Skin of body (tissue), 2 donors: ENCODE results near the gene ITGB2. TPM values are rescaled to one million over a fixed set of nuclear protein-coding genes. Genes with fewer than 3 reads are reported as not detected.
"Not testable (repeated sequence)": the region's sequence is repeated elsewhere in the genome, so short reads cannot be mapped to it uniquely, and the experiment has no call there.

Experiments used
- DNase-seq: peaks from one replicate; lab custom pipeline; 2025; lab: John Stamatoyannopoulos, UW
- total RNA-seq: library from RNA; depleted of rRNA; stranded (reverse); fragments of >200 nt; gene quantifications from one replicate; pipeline ENCODE4 v1.2.3, GENCODE V29; 2014

The ITGB2 gene
- total RNA-seq, 1 donor from 2014 or later, result 22.5 TPM

- no peak for DNase-seq
Measured at GRCh38 chr21:44942566-44942965, 21.9 kb upstream of the ITGB2 start.

GRCh38 chr21:44941567-44941966 lies 20.9 kb upstream of the ITGB2 start:
- no peak for DNase-seq

GRCh38 chr21:44940116-44940631 lies 19.5 kb upstream of the ITGB2 start:
- DNase-seq, result no peak

- peak; percentile 53 for DNase-seq
Measured at GRCh38 chr21:44939532-44940115, 18.9 kb upstream of the ITGB2 start, which contains the start of gene SLX9. SLX9 (plus strand) TSS chr21:44940029; CDS start chr21:44940058, 29 bp downstream.

- no peak for DNase-seq
Measured at GRCh38 chr21:44938772-44939531, 18.3 kb upstream of the ITGB2 start.

- no peak for DNase-seq
Measured at GRCh38 chr21:44935533-44935927, 14.8 kb upstream of the ITGB2 start.

- DNase-seq, result no peak
Measured at GRCh38 chr21:44934797-44935532, 14.3 kb upstream of the ITGB2 start.

GRCh38 chr21:44934276-44934675 lies 13.6 kb upstream of the ITGB2 start:
- no peak for DNase-seq

- DNase-seq, result no peak
Measured at GRCh38 chr21:44933918-44934260, 13.2 kb upstream of the ITGB2 start.

GRCh38 chr21:44933199-44933917 lies 12.7 kb upstream of the ITGB2 start:
- DNase-seq, result no peak

- no peak for DNase-seq
Measured at GRCh38 chr21:44932408-44933181, 11.9 kb upstream of the ITGB2 start.

- DNase-seq, result no peak
Measured at GRCh38 chr21:44931501-44932407, 11.1 kb upstream of the ITGB2 start.

GRCh38 chr21:44931137-44931500 lies 10.4 kb upstream of the ITGB2 start:
- DNase-seq, result no peak

GRCh38 chr21:44930543-44930981 lies 9.9 kb upstream of the ITGB2 start:
- DNase-seq, result no peak

- DNase-seq, result no peak
Measured at GRCh38 chr21:44929799-44930542, 9.3 kb upstream of the ITGB2 start.

GRCh38 chr21:44929242-44929798 lies 8.6 kb upstream of the ITGB2 start:
- no peak for DNase-seq

GRCh38 chr21:44928500-44929241 lies 8.0 kb upstream of the ITGB2 start:
- not testable (repeated sequence) for DNase-seq
